GM19025 (cell line): ENCODE measurements around the gene MSI2.

ENCODE experiments used
- ATAC-seq: cut with Tn5 transposase; IDR thresholded peaks from one replicate; pipeline ENCODE4 v1.9.1; 2021; ENCODE audit warnings: mild to moderate bottlenecking, low read depth, moderate library complexity; ENCODE audit not compliant: unreplicated experiment

MSI2 gene

DNA sequence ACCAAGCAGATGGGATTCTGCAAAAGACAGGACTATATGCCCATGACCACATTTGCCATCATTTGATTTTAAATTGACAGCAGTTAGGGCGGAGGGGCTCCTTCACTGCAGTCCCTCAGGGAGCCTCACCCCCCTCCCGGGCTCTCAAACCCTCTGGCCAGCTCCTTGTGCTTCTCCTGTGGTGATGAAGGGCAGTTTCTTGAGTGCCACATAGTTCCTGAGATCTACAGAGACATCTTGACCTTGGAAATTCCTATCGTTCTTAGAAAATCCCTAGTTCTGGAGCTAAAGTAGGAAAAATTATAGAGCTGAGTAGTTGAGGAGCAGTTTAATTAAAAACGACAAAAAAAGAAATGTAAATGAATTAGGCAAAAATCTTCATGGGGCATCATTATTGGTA is 257.2 kb downstream of the MSI2 start:
- ATAC-seq = no peak

DNA sequence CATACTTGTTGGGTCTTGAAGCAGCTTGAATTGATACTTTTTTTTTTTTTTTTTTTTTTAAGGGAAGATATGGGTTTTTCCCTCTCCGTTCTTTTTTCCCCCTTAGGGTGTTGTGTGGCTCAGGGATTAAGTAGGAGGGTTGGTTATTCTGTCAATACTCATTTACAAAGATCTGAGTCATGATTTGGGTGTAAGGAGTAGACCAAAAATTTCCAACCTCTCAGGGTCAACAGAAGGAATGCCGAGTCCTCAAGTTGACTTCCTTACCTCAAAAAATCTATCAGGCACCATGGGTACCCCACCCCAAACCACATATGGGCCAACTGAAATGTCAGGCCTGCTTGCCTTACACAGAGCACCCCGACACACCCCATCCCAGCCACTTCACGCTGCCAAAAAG is 258.3 kb downstream of the MSI2 start:
- ATAC-seq = no peak

DNA sequence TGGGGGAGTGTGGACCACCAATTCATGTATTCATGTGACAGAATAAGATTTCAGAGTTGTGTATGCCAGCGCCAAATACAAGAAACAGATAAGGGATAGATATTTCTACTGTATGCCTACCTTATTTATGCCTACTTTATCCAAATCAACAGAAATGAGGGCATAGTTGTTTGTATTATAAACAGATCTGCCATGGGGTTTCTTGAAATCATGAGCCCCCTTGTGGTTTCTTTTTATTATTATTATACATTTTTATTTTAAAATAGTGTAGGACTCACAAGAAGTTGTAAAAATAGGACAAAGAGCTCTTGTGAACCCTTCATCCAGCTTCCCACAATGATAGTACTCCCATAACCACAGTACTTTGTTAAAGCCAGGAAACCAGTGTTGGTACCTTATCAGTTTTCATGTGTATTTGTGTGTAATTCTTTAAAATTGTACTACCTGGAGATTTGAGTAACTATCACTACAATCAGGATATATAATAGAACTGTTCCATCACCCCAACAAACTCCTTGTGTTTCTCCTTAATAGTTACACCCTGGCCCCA is 259.4 kb downstream of the MSI2 start:
- no peak for ATAC-seq

DNA sequence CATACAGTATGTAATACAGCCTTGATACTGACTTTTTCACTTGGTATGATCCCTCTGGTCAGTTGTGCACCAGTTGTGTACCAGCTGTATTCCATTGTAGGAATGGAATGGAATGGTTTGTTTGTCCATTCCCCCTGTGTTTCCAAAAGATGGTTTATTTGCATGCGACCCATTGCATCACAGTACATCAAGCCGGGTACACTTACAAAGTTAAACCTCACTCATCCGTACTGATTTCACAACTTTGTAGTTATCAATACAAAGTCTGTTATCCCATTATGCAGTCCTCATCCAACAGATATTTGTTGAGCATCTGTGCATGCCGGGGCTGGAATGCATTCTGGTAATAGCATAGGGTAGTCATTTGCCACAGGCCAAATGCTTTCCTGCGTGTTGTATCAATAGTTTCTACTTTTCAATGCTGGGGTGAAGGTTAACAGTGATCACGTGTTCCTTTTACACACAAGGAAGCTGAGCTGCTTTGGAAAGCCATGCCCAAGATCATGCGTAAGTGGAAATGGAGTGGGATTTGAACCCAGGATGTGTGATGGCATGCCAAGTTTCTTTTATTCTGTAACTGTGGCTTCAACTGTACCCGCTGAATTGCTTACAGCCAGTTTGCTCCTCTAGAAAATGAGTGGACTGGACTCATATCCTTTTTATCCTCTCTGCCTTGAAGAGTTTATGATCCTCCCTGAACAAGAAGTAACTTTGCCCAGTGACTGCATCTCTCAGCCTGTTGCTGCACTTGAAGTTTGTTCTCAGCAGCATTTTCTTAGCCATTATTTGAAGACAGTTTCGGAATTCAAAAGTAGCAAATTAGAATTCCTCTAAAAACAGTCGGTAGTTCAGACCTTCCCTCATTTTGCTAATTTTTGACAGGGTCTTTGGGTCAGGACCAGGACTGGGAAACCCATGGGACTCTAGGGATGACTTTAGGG is 260.2 kb downstream of the MSI2 start:
- no peak for ATAC-seq

DNA sequence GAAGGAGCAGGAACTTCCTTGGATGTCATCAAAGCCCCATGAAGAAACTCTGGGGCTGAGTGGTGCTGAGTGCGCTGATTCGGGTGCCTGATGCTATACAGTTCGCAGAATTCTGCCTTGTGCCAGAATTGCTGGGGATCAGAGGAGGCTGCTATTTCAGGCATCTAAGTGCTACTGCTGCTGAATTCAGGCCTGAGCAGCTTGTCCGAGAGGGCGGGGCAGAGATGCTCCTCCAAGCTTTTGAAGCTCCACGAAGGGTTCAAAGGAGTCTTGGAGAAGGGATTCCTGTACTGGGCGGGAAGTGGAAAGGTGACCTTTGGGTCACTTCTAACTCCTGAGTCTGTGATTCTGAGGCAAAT is 260.9 kb downstream of the MSI2 start:
- ATAC-seq = no peak

DNA sequence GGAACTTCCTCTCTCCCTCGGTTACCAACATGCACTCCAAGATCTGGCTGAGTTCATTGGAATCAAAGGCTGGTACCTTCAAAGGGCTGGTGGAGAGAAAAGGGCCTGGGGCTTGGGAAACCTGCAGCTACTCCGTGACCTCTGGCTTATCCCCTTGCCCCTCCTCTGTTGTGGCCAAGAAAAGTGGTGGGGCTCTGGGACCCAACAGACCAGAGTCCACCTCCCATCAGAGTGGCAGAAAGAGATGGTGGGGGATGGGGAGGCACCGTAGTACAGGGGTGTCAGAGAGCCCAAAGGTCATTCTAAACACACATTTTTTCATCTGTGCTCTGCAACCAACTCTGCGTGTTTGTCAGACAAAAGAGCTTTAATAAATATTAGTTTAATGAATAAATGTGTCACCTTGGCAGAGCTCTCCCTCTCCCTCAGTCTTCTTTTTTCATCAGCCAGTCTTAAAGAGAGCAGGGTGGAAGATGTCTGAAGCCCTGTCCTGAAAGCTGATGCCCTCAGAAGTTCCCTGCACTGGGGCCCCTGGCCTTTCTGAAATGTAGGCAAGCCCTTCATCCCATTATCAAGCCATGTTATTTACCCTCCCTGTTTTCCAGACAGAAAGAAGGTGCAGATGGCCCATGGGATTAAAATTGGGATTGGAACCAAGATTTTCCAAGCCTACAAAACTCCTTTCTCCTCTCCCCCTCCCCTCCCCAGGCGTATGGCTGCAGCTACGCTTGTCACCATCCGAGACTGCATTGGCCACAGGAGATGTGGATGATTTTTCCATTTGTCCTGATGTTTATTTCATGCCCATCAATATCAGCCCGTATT is 261.5 kb downstream of the MSI2 start:
- ATAC-seq = no peak

DNA sequence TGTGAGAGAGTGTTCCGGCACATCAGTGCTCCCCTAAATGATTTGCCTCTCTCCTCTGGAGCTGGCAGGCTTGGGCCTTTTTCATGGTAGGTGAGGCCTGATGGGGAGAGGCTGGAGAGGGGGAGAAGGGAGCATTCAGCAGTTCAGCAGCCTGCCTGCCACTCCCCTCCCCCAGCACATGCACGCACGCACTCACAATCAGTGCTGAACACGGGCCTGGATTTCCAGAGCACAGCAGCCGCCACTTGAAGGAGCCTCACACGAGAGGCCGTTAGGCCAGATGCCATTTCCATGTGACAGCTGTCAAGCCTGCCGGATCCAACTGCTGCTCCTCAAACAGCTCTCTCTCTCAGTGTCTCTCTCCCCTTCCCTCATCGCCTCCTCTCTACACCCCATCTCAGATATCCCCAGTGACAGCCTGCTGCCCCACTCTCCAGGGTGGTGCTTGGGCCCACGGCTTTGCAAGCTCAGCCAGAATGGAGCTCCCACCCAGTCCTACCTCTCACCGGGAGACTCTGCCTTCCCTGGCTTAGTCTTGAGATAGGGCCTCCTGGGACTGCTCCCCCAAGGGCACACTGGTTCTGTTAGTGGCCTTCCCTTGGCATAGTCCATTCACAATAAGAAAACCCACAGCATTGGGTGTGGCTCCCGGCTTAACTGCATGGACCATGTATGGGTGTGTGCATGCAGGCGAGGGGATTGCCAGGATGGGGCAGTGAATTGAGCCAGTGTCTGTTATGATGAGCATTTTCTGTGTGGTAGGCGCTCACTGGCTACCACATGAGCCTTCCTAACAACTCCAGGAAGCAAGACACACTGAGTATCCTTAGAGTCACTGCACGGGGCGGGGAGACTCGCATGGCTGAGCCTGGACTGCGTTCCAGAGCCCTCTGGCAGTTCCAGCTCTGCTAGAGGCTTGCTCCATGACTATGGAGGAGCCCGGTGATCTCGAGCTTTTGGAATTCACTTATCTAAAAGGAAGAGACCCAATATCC is 262.6 kb downstream of the MSI2 start:
- ATAC-seq = no peak

DNA sequence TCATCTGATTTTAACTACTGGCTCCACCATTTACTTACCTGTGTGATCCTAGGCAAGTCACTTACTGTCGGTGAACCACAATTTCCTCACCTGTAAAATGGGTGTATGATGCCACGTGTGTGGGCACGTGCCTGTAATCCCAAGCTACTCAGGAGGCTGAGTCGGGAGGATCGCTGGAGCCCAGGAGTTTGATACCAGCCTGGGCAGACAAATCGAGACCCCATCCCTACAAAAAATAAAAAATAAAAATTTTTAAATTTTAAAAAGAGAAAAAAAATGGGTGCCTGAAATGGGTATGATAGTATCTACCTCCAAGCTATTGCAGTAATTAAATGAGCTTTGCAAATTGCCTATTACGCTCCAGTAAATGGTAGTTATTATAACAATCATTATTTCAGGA is 263.5 kb downstream of the MSI2 start:
- ATAC-seq = no peak

DNA sequence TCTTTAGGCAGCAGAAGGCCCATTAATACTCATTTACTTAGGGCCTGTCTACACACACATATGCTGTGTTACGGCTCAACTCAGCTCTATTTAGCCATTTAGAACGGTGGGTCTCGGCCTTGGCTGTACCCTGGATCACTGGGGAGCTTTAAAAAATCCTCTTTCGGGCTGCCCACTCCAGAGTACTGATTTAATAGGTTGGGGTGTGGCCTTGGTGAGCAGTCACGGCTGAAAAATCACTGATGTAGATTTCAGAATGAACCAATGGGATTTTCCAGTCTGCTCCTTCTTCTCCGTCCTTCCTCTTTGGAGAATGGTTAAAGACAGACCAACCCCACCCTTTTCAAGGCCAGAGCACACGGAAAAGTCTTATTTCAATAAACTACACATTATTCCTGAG is 265.3 kb downstream of the MSI2 start:
- no peak for ATAC-seq

DNA sequence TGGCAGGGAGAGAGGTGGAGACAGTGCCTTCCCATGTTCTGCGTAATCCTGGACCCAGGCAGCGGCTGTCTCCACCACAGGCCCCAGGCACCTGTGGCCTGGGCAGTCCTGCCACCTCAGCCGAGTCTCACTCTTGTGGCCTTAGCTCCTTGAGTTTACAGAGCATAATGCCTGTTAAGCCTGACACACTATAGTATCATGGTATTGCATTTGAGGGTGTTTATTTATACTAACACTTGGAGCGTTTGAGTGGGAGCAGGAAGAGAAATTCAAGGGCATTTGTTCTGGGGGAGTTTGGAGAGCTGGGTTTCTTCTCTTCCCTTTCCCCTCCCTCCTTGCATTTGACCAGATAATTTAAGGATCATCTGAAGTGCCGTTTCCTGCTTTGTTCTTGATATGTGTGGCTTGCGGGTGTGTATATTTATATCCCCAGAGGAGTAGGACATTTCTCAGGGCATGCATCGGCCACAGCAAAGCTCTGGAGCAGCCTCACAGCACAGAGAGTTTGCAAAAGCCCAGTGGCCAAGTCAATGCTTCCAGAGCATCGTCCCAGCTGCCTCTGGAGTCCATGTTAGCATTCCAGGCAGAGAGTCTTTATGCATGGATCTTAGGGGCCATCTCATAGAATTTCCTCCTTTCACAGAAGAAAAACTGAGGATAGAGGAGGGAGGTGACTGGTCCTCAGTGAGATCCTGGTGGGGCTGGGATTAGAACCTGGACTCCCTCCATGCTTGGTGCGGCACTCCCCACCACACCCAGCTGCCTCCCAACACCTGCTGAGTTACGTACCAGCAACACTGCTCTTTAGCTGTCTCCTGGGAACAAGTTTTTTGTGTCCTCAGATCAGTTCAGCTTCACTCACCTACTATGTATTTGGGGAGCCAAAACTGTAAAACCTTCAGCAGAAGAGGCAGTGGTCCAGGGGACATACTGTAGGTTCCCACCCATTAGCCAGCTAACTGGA is 266.0 kb downstream of the MSI2 start:
- no peak for ATAC-seq

DNA sequence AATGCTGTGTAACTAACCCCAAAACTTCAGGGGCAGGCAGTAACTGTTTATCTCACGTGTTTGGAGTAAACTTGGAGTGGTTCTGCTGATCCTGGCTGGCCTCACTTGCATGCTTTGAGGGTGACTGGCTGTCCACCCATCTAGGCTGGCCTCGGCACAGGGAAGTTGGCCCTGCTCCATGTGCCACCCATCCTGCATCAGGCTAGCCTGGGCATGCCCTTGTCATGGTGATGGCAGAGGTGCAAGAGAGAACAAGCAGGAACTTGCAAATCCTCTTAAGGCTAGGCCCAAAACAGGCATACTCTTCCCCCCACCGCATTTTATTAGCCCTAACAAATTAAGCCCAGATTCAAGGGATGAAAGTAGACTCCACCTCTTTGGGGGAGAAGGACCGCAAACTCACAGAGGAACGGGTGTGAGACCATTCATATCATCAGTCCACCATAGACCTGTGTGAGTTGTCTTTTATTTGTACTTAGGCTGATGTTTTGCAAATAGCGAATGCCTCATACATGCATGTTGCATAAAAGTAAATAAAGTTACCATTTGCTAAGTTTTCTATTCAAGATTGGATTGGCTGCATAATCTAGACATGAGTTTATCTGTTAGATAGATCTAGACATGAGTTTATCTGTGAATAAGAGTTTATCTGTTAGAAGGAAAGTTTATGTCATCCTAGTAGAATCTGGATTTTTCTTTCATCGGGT is 267.8 kb downstream of the MSI2 start:
- no peak for ATAC-seq

DNA sequence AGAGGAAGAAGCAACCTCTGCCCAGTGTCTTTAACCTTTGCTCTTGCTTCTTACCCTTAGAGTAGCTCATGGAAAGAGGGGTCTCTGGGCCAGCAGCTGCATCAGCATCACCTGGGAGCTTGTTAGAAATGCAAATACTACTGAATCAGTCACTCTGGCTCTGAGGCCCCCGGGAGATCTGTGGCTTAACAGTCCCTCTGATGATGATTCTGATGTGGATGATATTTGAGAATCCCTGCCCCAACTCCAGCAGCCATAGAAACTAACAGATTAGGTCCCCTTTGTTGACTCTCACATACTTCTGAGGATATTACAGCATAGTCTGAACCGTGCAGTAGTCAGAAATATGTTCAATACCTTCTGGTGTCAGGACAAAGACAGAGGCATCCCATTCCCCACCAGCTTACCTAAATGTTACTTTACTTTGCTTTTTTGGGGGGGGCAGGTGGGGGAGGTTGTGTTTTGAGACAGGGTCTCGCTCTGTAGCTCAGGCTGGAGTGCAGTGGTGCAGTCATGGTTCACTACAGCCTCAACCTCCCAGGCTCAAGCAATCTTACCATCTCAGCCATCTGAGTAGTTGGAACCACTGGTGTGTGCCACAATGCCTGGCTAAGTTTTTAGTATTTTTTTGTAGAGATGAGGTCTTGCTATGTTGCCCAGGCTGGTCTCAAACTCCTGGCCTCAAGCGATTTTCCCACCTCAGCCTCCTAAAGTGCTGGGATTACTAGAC is 268.7 kb downstream of the MSI2 start:
- ATAC-seq = no peak

DNA sequence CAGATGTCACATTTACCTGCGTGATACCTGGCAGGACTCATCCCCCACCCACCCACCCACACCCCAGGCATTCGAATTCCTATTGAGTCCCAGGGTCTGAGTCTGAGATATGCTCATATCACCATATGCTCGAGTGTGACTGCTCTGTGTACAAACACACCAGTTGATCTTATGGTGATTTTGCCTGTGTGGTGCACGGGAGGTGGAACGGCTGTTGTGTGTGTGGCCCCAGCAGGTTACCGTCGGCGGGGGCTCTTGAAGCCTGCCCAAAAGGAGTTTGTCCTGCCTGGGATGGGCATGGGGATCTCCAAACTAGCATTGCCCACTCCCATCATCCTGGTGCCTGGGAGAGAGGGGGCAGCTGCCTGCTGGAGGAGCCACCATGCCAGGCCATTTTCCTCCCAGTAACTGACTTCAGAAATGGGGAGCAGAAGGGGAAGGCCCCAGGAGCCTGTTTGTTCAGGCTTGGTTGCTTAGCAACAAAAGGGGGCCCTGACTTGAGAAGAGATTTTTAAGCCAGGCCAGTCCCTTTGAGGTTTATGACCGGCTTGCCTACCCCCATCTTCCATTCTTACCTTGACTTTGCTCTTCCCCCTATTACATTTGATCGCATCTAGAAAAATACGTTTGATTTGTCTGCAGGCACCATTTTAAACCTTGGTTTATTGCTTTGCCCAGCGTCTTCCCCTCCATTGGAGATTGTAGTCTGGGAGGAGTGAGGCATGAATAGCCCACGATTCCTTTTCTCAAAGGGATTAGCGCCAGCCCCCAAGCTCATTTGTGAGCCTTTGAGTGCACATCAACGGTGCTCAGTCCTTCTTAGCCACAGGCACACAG is 271.1 kb downstream of the MSI2 start:
- no peak for ATAC-seq

DNA sequence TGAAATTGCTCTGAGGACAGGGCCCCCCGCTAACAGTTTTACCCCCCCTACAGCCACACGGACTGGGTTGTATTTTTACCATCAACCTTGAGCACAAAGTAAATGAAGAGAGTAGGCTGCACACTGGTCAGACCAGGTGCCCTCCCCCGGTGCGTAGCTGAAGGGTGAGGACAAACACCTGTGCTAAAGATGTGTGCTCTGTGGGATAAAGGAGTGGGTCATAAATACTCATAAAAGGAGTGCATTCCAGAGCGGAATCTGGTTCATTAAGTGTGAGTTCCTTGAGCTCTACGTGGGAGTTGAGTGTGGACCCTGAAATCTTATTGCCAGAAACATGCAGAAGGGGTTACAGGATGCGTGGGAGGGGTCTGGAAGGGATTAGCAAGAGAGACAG is 271.7 kb downstream of the MSI2 start:
- no peak for ATAC-seq

DNA sequence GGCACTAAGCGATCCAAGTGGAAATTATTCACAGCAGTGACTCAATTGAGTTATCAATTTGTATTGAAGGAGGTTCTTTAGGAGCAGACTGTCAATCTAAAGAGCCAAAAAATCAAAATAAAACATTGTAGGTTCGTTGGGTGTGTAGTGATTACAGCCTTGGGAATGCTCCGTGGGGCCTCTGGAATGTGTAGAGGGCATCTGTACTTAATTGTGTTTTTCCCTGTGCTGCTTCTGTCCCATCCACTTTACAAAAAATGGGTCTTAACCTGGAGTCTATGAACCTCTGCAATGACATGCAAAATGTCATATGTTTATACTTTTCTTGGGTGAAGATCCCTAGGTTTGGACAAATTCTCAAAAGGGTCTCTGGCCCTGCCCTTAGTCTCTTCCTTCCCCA is 273.7 kb downstream of the MSI2 start:
- ATAC-seq = no peak

DNA sequence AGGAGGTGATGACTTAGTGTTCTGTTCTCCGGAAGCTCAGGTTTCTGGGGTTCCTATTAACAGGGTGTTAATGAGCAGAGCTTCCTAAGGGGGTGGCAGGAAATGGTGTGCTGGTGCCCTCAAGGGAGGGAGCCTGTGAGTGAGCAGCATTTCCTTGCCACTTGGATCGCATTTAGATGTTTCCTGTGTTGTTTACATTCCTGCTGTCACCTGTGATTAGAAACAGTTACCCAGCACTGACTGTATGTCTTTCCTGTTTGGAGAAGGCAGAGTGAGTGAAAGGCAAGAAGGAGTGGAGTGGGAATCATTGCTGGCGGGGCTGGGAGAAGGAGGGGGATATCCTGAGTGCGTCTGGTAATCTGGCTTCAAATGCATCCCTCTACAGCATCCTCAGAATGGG is 274.2 kb downstream of the MSI2 start:
- ATAC-seq = no peak

DNA sequence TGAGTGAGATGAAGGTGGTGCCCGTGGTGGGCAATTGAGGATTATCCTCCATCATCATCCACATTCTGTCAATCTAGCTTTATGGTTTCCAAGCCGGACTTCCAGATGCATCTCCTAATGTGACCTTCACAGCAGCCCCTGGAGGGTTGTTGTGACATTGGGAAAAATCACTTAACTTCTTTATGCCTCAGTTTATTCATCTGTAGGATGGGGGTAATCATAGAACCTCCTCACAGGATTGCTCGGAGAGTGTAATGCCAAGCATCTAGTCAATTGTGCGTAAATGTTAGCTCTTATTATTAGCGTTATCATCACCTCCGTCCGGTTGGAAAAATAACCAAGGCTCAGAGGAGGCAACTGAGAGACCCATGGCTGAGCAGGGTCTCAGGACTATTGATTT is 274.8 kb downstream of the MSI2 start:
- no peak for ATAC-seq
